ENCODE measurements around the gene RAB5A. TPM values are rescaled to one million over a fixed set of nuclear protein-coding genes. Genes with fewer than 3 reads are reported as not detected.

RAB5A gene
- total RNA-seq, 1 donor from 2014 or later, result 71.4 TPM

DNA sequence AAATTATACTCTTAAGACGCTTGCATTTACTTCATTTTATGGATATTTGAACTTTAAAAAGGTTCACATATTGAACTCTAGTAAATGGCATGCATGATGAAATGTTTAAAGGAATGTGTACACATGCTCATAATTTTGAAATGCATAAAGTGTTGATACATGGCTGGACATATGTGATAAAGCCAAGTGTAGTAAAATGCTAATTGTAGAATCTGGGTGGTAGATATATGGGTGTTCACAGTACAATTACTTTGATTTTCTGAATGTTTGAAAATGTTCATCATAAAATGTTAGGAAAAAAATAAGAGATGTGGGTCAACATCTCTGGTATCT, 8.6 kb upstream of the RAB5A start:
- TF ChIP-seq, protein P1, sequence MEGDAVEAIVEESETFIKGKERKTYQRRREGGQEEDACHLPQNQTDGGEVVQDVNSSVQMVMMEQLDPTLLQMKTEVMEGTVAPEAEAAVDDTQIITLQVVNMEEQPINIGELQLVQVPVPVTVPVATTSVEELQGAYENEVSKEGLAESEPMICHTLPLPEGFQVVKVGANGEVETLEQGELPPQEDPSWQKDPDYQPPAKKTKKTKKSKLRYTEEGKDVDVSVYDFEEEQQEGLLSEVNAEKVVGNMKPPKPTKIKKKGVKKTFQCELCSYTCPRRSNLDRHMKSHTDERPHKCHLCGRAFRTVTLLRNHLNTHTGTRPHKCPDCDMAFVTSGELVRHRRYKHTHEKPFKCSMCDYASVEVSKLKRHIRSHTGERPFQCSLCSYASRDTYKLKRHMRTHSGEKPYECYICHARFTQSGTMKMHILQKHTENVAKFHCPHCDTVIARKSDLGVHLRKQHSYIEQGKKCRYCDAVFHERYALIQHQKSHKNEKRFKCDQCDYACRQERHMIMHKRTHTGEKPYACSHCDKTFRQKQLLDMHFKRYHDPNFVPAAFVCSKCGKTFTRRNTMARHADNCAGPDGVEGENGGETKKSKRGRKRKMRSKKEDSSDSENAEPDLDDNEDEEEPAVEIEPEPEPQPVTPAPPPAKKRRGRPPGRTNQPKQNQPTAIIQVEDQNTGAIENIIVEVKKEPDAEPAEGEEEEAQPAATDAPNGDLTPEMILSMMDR (IDR thresholded peaks at IDR 0.05; ENCODE audit: unreplicated experiment), result no peak
- H3K4me1 Mint-ChIP-seq, result peaks cover 8% of the 10 kb centered on the region
- peaks cover 1% of the 10 kb centered on the region for H3K36me3 Mint-ChIP-seq
- no peaks in the 10 kb centered on the region for H3K27me3 Mint-ChIP-seq (ENCODE audit: low read depth)
- peaks cover 15% of the 10 kb centered on the region for H3K9me3 Mint-ChIP-seq
- H3K27ac Mint-ChIP-seq, result no peak overlapping the region
- no peak for DNase-seq (ENCODE audit: low spot score in 2 of 2, unreplicated experiment in 2 of 2)
- no peak overlapping the region for H3K4me3 Mint-ChIP-seq

DNA sequence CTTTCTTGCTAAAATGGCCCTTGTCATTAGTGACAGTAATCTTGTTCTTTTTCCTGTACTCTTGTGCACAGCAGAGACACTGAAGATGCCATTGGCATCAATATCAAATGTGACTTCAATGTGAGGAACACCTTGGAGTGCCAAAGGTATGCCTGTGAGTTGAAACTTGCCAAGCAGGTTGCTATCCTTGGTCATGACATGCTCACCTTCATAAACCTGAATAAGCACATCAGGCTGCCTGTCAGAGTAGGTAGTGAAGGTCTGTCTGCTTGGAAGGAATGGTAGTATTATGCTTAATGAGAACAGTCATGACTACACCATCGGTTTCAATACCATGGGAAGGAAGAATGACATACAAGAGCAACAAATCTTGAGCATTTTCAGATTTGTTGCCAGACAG, 6.3 kb upstream of the RAB5A start:
- peaks cover 4% of the 10 kb centered on the region for H3K36me3 Mint-ChIP-seq
- no peak overlapping the region for H3K4me3 Mint-ChIP-seq
- no peak for DNase-seq (ENCODE audit: low spot score in 2 of 2, unreplicated experiment in 2 of 2)
- no peak overlapping the region for H3K27ac Mint-ChIP-seq
- peaks cover 16% of the 10 kb centered on the region for H3K9me3 Mint-ChIP-seq
- peaks cover 1% of the 10 kb centered on the region for H3K4me1 Mint-ChIP-seq
- TF ChIP-seq, protein P1 (IDR thresholded peaks at IDR 0.05; ENCODE audit: unreplicated experiment), result no peak
- no peaks in the 10 kb centered on the region for H3K27me3 Mint-ChIP-seq (ENCODE audit: low read depth)

DNA sequence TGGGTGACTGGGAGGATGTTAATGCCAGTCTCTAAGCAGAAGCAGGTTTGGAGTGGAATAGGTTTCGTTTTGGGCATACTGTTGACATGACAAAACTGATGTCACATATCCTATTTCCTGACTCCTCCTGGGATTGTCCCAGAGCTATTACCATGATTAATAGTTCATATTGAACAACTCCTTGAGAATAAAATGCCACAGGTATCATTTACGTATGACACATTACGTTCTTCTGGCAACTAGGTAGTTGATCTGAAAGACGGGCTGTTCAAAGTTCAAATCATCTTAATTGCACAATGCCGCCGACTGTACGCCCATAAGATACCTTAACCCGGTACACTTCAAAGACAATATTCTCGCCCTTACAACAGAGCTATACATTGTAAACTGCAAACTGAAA, 1.4 kb upstream of the RAB5A start:
- H3K27me3 Mint-ChIP-seq (ENCODE audit: low read depth), result no peaks in the 10 kb centered on the region
- H3K36me3 Mint-ChIP-seq, result peaks cover 4% of the 10 kb centered on the region
- H3K4me3 Mint-ChIP-seq, result peak overlapping the region; percentile 99
- no peak for DNase-seq (ENCODE audit: low spot score in 2 of 2, unreplicated experiment in 2 of 2)
- peak overlapping the region; percentile 66 for H3K27ac Mint-ChIP-seq
- peaks cover 13% of the 10 kb centered on the region for H3K9me3 Mint-ChIP-seq
- TF ChIP-seq, protein P1 (IDR thresholded peaks at IDR 0.05; ENCODE audit: unreplicated experiment), result no peak
- H3K4me1 Mint-ChIP-seq, result peaks cover 30% of the 10 kb centered on the region

GRCh38 chr3:19945969-19946831, 697 bp upstream of the RAB5A start:
- TF ChIP-seq, protein P1 (IDR thresholded peaks at IDR 0.05; ENCODE audit: unreplicated experiment), result no peak
- no peaks in the 10 kb centered on the region for H3K27me3 Mint-ChIP-seq (ENCODE audit: low read depth)
- H3K9me3 Mint-ChIP-seq, result peaks cover 12% of the 10 kb centered on the region
- no peak for DNase-seq (ENCODE audit: low spot score in 2 of 2, unreplicated experiment in 2 of 2)
- H3K4me1 Mint-ChIP-seq, result peaks cover 30% of the 10 kb centered on the region
- peak overlapping the region; percentile 99 for H3K4me3 Mint-ChIP-seq
- H3K36me3 Mint-ChIP-seq, result peaks cover 7% of the 10 kb centered on the region
- peak overlapping the region; percentile 100 for H3K27ac Mint-ChIP-seq

DNA sequence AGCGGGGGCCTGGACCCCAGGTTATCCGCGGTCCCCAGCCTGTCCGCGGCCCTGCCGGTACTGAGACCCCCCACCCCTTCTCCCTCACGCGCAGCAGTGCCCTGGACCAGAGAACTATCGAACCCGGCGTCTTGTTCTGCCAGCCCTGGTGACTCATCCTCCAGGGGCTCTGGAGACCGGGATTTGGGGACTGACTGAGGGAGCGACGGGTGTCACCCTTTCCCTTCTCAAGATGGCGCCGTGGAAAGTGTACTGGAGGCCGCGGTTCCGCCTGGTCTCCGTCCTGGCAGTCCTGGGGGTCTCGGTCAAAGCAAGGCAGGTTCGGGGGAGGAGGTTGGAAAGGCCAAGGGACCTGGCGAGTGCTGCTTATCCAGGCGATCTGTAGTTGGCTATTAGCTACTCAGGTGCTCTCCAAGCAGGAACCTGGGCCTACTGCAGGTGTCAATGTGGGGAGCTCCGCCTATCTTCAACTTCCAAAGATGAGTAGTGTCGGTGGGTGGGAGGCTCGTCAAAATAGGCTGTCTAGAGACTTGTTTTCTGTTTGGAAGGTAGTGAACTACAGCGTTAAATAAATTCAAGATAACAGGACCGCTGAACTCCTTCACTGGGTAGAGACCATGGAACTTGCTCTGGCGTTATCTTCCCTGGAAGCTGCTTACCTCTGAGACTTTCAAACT, 790 bp downstream of the RAB5A start:
- Mint-ChIP-seq H3K27me3 (ENCODE audit: low read depth) (no peaks in the 10 kb centered on the region), H3K27ac (peak overlapping the region; percentile 100), H3K36me3 (peaks cover 11% of the 10 kb centered on the region), H3K9me3 (peaks cover 12% of the 10 kb centered on the region), H3K4me3 (peak overlapping the region; percentile 99), H3K4me1 (peaks cover 30% of the 10 kb centered on the region)
- TF ChIP-seq, protein P1 (IDR thresholded peaks at IDR 0.05; ENCODE audit: unreplicated experiment), result no peak
- no peak for DNase-seq (ENCODE audit: low spot score in 2 of 2, unreplicated experiment in 2 of 2)
